ENCODE measurements around the gene SCAMP4. TPM values are rescaled to one million over a fixed set of nuclear protein-coding genes. Genes with fewer than 3 reads are reported as not detected.
A peak's percentile ranks its signal among the peaks of the same experiment; 100 is the strongest.

Gene SCAMP4
- total and polyA plus RNA-seq, 2 of the 13 experiments (the other 11 are each of a cell fraction or from before 2014, with no cell fraction given) = 10.7 to 13.7 TPM

DNA sequence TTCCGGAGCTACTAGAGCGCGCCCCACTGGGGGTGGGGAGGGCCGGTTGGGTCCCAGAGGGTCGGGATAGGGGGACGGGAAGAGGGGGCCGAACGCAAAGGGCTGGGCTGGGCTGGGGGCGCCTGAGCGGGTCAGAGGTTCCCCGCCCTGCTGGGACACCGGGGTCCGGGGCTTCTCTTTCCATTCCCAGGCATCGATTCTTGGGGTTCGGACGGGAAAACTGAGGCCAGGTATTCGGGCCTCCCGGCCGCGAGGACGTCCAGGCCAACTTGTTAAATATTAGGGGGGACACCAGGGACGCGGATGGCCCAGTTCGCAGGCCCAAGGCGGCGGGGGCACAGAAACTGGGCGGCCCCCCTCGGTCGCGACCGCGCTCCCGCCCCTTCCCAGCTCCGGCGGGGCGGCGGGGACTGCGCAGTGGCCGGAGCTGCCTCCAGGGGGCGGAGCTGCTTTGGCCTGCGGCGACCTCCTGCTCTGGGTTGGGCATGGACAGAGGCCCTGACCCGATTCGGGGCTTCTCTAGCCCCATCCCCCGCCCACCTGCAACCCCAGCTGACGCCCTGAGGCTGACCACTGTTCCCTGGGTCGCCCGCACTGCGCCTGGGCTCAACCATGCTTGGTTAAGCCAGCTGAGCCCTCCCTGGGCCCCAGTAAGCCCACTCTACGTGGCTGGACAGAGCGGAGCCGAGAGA is 40.6 kb upstream of the SCAMP4 start (continued):
- TF ChIP-seq, protein P1, sequence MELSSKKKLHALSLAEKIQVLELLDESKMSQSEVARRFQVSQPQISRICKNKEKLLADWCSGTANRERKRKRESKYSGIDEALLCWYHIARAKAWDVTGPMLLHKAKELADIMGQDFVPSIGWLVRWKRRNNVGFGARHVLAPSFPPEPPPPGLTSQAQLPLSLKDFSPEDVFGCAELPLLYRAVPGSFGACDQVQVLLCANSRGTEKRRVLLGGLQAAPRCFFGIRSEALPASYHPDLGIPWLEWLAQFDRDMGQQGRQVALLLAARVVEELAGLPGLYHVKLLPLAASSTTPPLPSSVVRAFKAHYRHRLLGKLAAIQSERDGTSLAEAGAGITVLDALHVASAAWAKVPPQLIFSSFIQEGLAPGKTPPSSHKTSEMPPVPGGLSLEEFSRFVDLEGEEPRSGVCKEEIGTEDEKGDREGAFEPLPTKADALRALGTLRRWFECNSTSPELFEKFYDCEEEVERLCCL (CRISPR knock-in tag; IDR thresholded peaks at IDR 0.05; ENCODE audit: borderline replicate concordance) = no peak
- TF ChIP-seq ZNF33B (CRISPR knock-in tag; IDR thresholded peaks at IDR 0.05) (no peak), ZNF781 (CRISPR knock-in tag; IDR thresholded peaks at IDR 0.05; ENCODE audit: borderline replicate concordance, not compliant biosample characterization) (no peak), KMT2B (CRISPR knock-in tag; IDR thresholded peaks at IDR 0.05) (no peak; the same call in 1 of the 2 replicates), CCDC6 (CRISPR knock-in tag; IDR thresholded peaks at IDR 0.05) (no peak), BORCS8-MEF2B (CRISPR knock-in tag; IDR thresholded peaks at IDR 0.05) (peak; percentile 32; the same call in 1 of the 2 replicates), ZC3H4 (CRISPR knock-in tag; IDR thresholded peaks at IDR 0.05; ENCODE audit: borderline replicate concordance) (0 out of 2 replicates have a peak, but pooled peaks have one; percentile 62), CCAR2 (optimal IDR thresholded peaks at IDR 0.05; ENCODE audit: low read depth, low read length) (no peak), MAFG (CRISPR knock-in tag; IDR thresholded peaks at IDR 0.05) (no peak; the same call in 1 of the 2 replicates), ZNF10 (CRISPR knock-in tag; IDR thresholded peaks at IDR 0.05; ENCODE audit: borderline replicate concordance, low read depth) (no peak), ZNF260 (CRISPR knock-in tag; IDR thresholded peaks at IDR 0.05; ENCODE audit: borderline replicate concordance, low read depth) (no peak), ARNTL (CRISPR knock-in tag; IDR thresholded peaks at IDR 0.05) (peak; percentile 87), RFXANK (CRISPR knock-in tag; IDR thresholded peaks at IDR 0.05) (no peak), THYN1 (CRISPR knock-in tag; IDR thresholded peaks at IDR 0.05; ENCODE audit: borderline replicate concordance, low read depth) (no peak), THAP11 (CRISPR knock-in tag; IDR thresholded peaks at IDR 0.05) (peak; percentile 43; the same call in 1 of the 2 replicates), ATF1 (CRISPR knock-in tag; IDR thresholded peaks at IDR 0.05) (no peak)
- TF ChIP-seq, protein P2, sequence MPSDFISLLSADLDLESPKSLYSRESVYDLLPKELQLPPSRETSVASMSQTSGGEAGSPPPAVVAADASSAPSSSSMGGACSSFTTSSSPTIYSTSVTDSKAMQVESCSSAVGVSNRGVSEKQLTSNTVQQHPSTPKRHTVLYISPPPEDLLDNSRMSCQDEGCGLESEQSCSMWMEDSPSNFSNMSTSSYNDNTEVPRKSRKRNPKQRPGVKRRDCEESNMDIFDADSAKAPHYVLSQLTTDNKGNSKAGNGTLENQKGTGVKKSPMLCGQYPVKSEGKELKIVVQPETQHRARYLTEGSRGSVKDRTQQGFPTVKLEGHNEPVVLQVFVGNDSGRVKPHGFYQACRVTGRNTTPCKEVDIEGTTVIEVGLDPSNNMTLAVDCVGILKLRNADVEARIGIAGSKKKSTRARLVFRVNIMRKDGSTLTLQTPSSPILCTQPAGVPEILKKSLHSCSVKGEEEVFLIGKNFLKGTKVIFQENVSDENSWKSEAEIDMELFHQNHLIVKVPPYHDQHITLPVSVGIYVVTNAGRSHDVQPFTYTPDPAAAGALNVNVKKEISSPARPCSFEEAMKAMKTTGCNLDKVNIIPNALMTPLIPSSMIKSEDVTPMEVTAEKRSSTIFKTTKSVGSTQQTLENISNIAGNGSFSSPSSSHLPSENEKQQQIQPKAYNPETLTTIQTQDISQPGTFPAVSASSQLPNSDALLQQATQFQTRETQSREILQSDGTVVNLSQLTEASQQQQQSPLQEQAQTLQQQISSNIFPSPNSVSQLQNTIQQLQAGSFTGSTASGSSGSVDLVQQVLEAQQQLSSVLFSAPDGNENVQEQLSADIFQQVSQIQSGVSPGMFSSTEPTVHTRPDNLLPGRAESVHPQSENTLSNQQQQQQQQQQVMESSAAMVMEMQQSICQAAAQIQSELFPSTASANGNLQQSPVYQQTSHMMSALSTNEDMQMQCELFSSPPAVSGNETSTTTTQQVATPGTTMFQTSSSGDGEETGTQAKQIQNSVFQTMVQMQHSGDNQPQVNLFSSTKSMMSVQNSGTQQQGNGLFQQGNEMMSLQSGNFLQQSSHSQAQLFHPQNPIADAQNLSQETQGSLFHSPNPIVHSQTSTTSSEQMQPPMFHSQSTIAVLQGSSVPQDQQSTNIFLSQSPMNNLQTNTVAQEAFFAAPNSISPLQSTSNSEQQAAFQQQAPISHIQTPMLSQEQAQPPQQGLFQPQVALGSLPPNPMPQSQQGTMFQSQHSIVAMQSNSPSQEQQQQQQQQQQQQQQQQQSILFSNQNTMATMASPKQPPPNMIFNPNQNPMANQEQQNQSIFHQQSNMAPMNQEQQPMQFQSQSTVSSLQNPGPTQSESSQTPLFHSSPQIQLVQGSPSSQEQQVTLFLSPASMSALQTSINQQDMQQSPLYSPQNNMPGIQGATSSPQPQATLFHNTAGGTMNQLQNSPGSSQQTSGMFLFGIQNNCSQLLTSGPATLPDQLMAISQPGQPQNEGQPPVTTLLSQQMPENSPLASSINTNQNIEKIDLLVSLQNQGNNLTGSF (CRISPR knock-in tag; IDR thresholded peaks at IDR 0.05) = no peak
- TF ChIP-seq, protein P3, sequence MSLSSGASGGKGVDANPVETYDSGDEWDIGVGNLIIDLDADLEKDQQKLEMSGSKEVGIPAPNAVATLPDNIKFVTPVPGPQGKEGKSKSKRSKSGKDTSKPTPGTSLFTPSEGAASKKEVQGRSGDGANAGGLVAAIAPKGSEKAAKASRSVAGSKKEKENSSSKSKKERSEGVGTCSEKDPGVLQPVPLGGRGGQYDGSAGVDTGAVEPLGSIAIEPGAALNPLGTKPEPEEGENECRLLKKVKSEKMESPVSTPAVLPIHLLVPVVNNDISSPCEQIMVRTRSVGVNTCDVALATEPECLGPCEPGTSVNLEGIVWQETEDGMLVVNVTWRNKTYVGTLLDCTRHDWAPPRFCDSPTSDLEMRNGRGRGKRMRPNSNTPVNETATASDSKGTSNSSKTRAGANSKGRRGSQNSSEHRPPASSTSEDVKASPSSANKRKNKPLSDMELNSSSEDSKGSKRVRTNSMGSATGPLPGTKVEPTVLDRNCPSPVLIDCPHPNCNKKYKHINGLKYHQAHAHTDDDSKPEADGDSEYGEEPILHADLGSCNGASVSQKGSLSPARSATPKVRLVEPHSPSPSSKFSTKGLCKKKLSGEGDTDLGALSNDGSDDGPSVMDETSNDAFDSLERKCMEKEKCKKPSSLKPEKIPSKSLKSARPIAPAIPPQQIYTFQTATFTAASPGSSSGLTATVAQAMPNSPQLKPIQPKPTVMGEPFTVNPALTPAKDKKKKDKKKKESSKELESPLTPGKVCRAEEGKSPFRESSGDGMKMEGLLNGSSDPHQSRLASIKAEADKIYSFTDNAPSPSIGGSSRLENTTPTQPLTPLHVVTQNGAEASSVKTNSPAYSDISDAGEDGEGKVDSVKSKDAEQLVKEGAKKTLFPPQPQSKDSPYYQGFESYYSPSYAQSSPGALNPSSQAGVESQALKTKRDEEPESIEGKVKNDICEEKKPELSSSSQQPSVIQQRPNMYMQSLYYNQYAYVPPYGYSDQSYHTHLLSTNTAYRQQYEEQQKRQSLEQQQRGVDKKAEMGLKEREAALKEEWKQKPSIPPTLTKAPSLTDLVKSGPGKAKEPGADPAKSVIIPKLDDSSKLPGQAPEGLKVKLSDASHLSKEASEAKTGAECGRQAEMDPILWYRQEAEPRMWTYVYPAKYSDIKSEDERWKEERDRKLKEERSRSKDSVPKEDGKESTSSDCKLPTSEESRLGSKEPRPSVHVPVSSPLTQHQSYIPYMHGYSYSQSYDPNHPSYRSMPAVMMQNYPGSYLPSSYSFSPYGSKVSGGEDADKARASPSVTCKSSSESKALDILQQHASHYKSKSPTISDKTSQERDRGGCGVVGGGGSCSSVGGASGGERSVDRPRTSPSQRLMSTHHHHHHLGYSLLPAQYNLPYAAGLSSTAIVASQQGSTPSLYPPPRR (CRISPR knock-in tag; IDR thresholded peaks at IDR 0.05; ENCODE audit: borderline replicate concordance) = 0 out of 2 replicates have a peak, but pooled peaks have one; percentile 10

All from HepG2 (cell line).